CD4-positive, CD25-positive, alpha-beta regulatory T cell (primary cell): ENCODE results near the gene PRDM16. TPM values are rescaled to one million over a fixed set of nuclear protein-coding genes. Genes with fewer than 3 reads are reported as not detected.

Experiments used
- ATAC-seq, 2 donors: fragments of 150-1000 bp; cut with Tn5 transposase; one replicate each; pipeline ENCODE4 v1.10.0; 2021; ENCODE audit warnings: low read depth in 2 of 2, moderate number of reproducible peaks in 2 of 2, moderate library complexity in 1 of 2
- DNase-seq, 3 donors: peaks; one replicate each; pipeline versions ENCODE4 v3.0.0 to v3.0.0-alpha.2; 2012 to 2022; ENCODE audit warnings: mixed read lengths in 1 of 3
- H3K27ac ChIP-seq: one replicate; pipeline ENCODE4 v1.7.0; 2013; ENCODE audit warnings: mild to moderate bottlenecking, low read length; ENCODE audit not compliant: insufficient read depth, poor library complexity, severe bottlenecking
- H3K27me3 ChIP-seq: one replicate; pipeline ENCODE4 v1.7.0; 2013; ENCODE audit warnings: low read length; ENCODE audit not compliant: control insufficient read depth, insufficient read depth
- H3K36me3 ChIP-seq: one replicate; pipeline ENCODE4 v1.7.0; 2013; ENCODE audit warnings: mild to moderate bottlenecking, low read length, moderate library complexity; ENCODE audit not compliant: control insufficient read depth, insufficient read depth
- H3K4me1 ChIP-seq: 2 replicates; pipeline ENCODE4 v1.7.0; 2013; ENCODE audit warnings: mild to moderate bottlenecking, low read length; ENCODE audit not compliant: insufficient read depth, control insufficient read depth, poor library complexity, severe bottlenecking
- H3K4me3 ChIP-seq: one replicate; pipeline ENCODE4 v1.7.0; 2013; ENCODE audit warnings: low read depth, mild to moderate bottlenecking, low read length, moderate library complexity
- H3K9me3 ChIP-seq, 2 experiments: 1 replicate in 1 of 2; 2 replicates in 1 of 2; pipeline ENCODE4 v1.7.0; 2013; ENCODE audit warnings: low read length in 2 of 2, mild to moderate bottlenecking in 1 of 2, moderate library complexity in 1 of 2; ENCODE audit not compliant: control insufficient read depth in 2 of 2
- H3K27ac Mint-ChIP-seq, 3 donors: one replicate each; pipeline ENCODE4 v1.8.0; 2020 to 2022; ENCODE audit warnings: mild to moderate bottlenecking in 3 of 3, mixed read lengths in 3 of 3, moderate library complexity in 2 of 3
- H3K27me3 Mint-ChIP-seq: one replicate; pipeline ENCODE4 v1.8.0; 2022; ENCODE audit warnings: mild to moderate bottlenecking, mixed read lengths
- H3K36me3 Mint-ChIP-seq: one replicate; pipeline ENCODE4 v1.8.0; 2020; ENCODE audit warnings: mixed read lengths
- H3K4me1 Mint-ChIP-seq, 4 donors: one replicate each; pipeline ENCODE4 v1.8.0; 2020 to 2022; ENCODE audit warnings: mixed read lengths in 4 of 4, mild to moderate bottlenecking in 1 of 4
- H3K4me3 Mint-ChIP-seq, 4 donors: one replicate each; pipeline ENCODE4 v1.8.0; 2020 to 2022; ENCODE audit warnings: mild to moderate bottlenecking in 4 of 4, mixed read lengths in 4 of 4, moderate library complexity in 3 of 4
- H3K9me3 Mint-ChIP-seq, 7 donors: one replicate each; pipeline ENCODE4 v1.8.0; 2020 to 2022; ENCODE audit warnings: mixed read lengths in 7 of 7, mild to moderate bottlenecking in 3 of 7, moderate library complexity in 2 of 7
- polyA plus RNA-seq, 4 donors: library from polyadenylated mRNA; unstranded; fragments of 300-500 nt; fragmentation: Illumina TruSeq; gene quantifications; one replicate each; pipeline ENCODE4 v1.2.3, GENCODE V29; 2021
- total RNA-seq: library from RNA; stranded (reverse); gene quantifications from one replicate; pipeline ENCODE4 v1.2.3, GENCODE V29; 2022

Gene PRDM16
- total and polyA plus RNA-seq, 5 donors from 2014 or later: 0.27 TPM; not detected in 4

- H3K27ac ChIP-seq: no peak overlapping the region
- Mint-ChIP-seq H3K27me3 (no peaks in the 10 kb centered on the region), H3K36me3 (no peaks in the 10 kb centered on the region), H3K9me3 (no peaks in the 10 kb centered on the region), H3K4me3 (no peak overlapping the region), H3K27ac (no peak overlapping the region), H3K4me1 (peaks cover 0 to 2% (median 0%) of the 10 kb centered on the region in 4 donors)
- no peaks in the 10 kb centered on the region for H3K27me3 ChIP-seq
- no peak overlapping the region for H3K4me3 ChIP-seq
- no peaks in the 10 kb centered on the region for H3K9me3 ChIP-seq
- H3K36me3 ChIP-seq: no peaks in the 10 kb centered on the region
- DNase-seq (no peak), ATAC-seq (no peak)
- H3K4me1 ChIP-seq: no peaks in the 10 kb centered on the region
Measured at GRCh38 chr1:3471356-3472087, 402.5 kb downstream of the PRDM16 start.

DNA sequence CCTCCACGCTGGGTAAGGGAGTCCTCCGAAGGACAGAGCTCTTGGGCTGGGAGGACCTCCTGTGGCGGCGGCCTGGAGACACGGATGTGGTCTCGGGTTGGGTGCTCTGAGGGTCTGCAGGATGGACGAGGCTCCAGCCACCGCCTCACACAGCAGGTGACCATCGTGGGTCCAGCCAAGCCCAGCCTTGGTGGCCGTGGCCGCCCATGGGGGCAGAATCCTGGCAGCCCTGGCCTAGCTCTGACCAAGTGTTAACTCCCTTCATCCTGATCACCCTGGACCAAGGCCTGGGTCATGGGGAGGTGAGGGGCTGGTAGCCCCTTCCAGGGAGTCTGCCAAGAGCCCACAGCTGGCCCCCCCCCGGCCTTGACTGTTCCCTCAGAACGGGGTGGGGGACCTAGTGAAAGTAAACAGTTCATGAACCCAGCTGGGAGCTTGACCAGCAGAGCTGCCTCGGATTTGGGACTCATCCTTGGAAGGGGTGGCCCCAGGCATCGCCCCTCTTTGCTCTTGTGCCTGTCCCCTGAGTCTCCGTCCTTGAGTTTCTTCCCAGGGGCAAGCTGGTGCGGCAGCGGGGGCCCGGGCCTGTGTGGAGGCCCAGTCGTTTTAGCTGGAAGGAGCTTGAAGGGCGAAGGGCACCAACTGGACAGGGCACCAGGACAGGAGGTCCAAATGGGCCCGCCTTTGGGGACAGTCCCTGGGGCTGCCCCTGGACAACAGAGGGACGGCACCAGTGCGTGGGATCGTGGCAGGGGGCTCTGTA is 403.3 kb downstream of the PRDM16 start:
- Mint-ChIP-seq H3K36me3 (no peaks in the 10 kb centered on the region), H3K4me3 (no peak overlapping the region), H3K27ac (no peak overlapping the region), H3K27me3 (no peaks in the 10 kb centered on the region), H3K9me3 (no peaks in the 10 kb centered on the region), H3K4me1 (peaks cover 0 to 2% (median 0%) of the 10 kb centered on the region in 4 donors)
- DNase-seq: no peak
- Histone ChIP-seq H3K36me3 (no peaks in the 10 kb centered on the region), H3K27me3 (no peaks in the 10 kb centered on the region), H3K27ac (no peak overlapping the region), H3K4me1 (no peaks in the 10 kb centered on the region), H3K9me3 (no peaks in the 10 kb centered on the region), H3K4me3 (no peak overlapping the region)
- no peak for ATAC-seq

DNA sequence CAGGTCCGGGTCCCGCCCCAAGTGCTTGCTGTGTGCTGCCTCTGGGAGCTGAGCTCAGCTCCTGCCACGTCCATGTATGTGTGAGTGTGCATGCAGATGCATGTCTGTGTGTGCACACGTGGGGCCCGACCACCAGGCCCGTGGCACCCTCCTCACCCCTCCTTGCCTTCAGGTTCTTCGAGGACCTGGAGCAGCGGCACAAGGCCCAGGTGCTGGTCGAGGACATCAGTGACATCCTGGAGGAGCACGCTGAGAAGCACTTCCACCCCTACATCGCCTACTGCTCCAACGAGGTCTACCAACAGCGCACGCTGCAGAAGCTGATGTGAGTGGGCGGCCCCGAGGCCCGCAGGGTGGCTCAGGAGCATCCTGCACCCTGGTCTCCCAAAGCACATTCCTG is 403.9 kb downstream of the PRDM16 start:
- H3K9me3 Mint-ChIP-seq: no peaks in the 10 kb centered on the region
- DNase-seq (no peak), ATAC-seq (no peak)
- no peaks in the 10 kb centered on the region for H3K9me3 ChIP-seq
- no peak overlapping the region for H3K4me3 ChIP-seq
- no peak overlapping the region for H3K27ac ChIP-seq
- no peak overlapping the region for H3K27ac Mint-ChIP-seq
- peaks cover 0 to 2% (median 0%) of the 10 kb centered on the region in 4 donors for H3K4me1 Mint-ChIP-seq
- no peaks in the 10 kb centered on the region for H3K4me1 ChIP-seq
- no peaks in the 10 kb centered on the region for H3K27me3 ChIP-seq
- H3K36me3 ChIP-seq: no peaks in the 10 kb centered on the region
- no peaks in the 10 kb centered on the region for H3K36me3 Mint-ChIP-seq
- no peaks in the 10 kb centered on the region for H3K27me3 Mint-ChIP-seq
- H3K4me3 Mint-ChIP-seq: no peak overlapping the region

DNA sequence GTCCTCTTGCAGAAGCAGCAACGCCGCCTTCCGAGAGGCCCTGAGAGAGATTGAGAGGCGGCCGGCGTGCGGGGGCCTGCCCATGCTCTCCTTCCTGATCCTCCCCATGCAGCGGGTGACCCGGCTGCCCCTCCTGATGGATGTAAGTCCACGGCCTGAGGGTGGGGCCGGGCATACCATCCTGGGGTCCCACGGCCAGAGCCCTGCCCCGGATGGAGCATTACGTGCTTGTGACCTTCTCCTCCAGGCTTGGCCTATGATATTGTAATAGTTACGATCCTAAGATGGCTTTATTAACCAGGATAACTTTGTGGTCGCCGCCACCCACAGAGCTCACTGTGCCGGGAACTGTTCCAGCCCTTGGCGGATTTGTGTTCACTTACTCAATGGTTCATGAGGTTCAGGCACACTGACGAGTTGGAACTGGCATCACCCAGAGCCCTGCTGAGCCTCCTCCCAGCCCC is 404.4 kb downstream of the PRDM16 start:
- Mint-ChIP-seq H3K4me3 (no peak overlapping the region), H3K36me3 (no peaks in the 10 kb centered on the region), H3K27me3 (no peaks in the 10 kb centered on the region), H3K27ac (no peak overlapping the region), H3K9me3 (no peaks in the 10 kb centered on the region), H3K4me1 (peaks cover 0 to 2% (median 0%) of the 10 kb centered on the region in 4 donors)
- no peak overlapping the region for H3K27ac ChIP-seq
- DNase-seq (no peak), ATAC-seq (no peak)
- no peaks in the 10 kb centered on the region for H3K36me3 ChIP-seq
- H3K27me3 ChIP-seq: no peaks in the 10 kb centered on the region
- no peaks in the 10 kb centered on the region for H3K9me3 ChIP-seq
- H3K4me1 ChIP-seq: no peaks in the 10 kb centered on the region
- no peak overlapping the region for H3K4me3 ChIP-seq

DNA sequence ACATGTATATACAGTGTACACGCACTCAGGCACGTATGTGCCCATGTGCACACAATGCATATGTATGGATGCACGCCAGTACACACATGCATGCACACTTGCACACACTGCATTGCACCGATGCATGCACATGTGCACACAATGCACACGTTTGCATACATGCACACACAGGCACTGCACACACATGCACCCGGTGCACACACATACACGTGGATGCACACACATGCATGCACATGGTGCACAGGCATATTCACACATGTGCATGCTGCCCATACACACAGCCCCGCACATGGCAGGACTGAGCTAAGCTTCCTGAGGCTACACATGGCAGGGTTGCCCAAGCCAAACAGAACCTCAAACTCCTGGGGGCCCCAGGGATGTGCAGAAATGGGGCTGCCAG is 405.0 kb downstream of the PRDM16 start:
- Histone ChIP-seq H3K4me1 (no peaks in the 10 kb centered on the region), H3K27me3 (no peaks in the 10 kb centered on the region), H3K27ac (no peak overlapping the region), H3K9me3 (no peaks in the 10 kb centered on the region), H3K4me3 (no peak overlapping the region), H3K36me3 (no peaks in the 10 kb centered on the region)
- Mint-ChIP-seq H3K9me3 (no peaks in the 10 kb centered on the region), H3K36me3 (no peaks in the 10 kb centered on the region), H3K27me3 (no peaks in the 10 kb centered on the region), H3K4me3 (no peak overlapping the region), H3K27ac (no peak overlapping the region), H3K4me1 (peaks cover 0 to 2% (median 0%) of the 10 kb centered on the region in 4 donors)
- DNase-seq (no peak), ATAC-seq (no peak)

DNA sequence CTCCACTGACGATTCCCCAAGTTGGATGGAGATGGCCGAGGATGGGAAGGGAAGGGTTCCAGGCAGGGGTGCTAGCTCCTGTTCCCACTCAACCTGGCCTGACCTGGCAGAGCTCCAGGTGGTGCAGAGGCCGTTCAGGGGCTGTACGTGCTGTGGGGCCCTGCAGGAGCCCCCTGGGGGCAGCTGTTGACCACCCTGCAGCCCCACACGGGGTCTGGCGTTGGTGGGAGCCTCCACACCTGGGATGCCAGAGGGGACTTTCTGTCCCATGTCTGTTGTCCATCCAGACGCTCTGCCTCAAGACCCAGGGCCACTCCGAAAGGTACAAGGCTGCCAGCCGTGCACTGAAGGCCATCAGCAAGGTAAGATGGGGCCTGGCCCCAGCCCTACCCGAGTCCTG is 405.4 kb downstream of the PRDM16 start:
- H3K36me3 ChIP-seq: no peaks in the 10 kb centered on the region
- no peak overlapping the region for H3K4me3 ChIP-seq
- H3K4me1 ChIP-seq: no peaks in the 10 kb centered on the region
- no peak for DNase-seq
- no peak overlapping the region for H3K4me3 Mint-ChIP-seq
- ATAC-seq: no peak
- no peaks in the 10 kb centered on the region for H3K27me3 Mint-ChIP-seq
- H3K36me3 Mint-ChIP-seq: no peaks in the 10 kb centered on the region
- H3K9me3 Mint-ChIP-seq: no peaks in the 10 kb centered on the region
- H3K27me3 ChIP-seq: no peaks in the 10 kb centered on the region
- no peaks in the 10 kb centered on the region for H3K9me3 ChIP-seq
- peaks cover 0 to 2% (median 0%) of the 10 kb centered on the region in 4 donors for H3K4me1 Mint-ChIP-seq
- H3K27ac Mint-ChIP-seq: no peak overlapping the region
- no peak overlapping the region for H3K27ac ChIP-seq

DNA sequence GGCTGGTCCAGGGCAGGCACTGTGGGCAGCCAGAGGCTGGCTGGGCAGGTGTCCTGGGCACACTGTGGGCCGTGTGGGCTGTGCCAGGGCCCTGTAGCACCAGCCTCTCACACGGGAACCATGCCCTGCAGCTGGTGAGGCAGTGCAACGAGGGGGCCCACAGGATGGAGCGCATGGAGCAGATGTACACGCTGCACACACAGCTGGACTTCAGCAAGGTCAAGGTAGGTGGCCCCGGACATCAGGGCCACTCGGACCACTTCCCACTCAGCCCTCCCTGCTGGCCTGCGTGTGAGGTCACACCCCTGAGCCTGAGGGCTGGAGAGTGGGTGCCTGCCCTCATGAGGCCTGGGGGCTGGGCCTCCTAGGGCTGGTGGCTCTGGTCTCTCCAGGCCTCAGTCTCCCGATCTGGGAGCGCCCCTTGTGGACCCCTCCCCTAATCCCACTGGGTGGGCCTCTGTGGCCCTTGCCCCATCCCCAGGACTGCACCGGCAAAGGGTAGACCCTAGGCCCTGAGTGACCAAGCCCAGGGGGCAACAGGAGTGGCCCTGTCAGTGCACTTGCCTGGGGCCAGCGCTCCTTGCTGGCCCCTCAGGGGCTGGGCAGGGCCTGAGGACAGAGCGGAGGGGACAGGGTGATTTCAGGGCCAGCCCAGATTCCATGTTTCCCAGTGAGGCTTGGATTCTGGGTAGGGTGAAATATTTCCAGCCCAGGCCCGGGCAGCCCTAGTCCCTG is 407.0 kb downstream of the PRDM16 start:
- H3K36me3 Mint-ChIP-seq: no peaks in the 10 kb centered on the region
- H3K4me3 ChIP-seq: no peak overlapping the region
- no peaks in the 10 kb centered on the region for H3K27me3 ChIP-seq
- H3K27me3 Mint-ChIP-seq: no peaks in the 10 kb centered on the region
- H3K36me3 ChIP-seq: no peaks in the 10 kb centered on the region
- no peak overlapping the region for H3K4me3 Mint-ChIP-seq
- no peaks in the 10 kb centered on the region for H3K4me1 ChIP-seq
- H3K27ac ChIP-seq: no peak overlapping the region
- ATAC-seq (no peak), DNase-seq (no peak)
- no peaks in the 10 kb centered on the region for H3K4me1 Mint-ChIP-seq
- no peaks in the 10 kb centered on the region for H3K9me3 ChIP-seq
- H3K9me3 Mint-ChIP-seq: no peaks in the 10 kb centered on the region
- no peak overlapping the region for H3K27ac Mint-ChIP-seq
